Fibroblast of the aortic adventitia (primary cell): ENCODE measurements around the gene RUSC1. TPM values are rescaled to one million over a fixed set of nuclear protein-coding genes. Genes with fewer than 3 reads are reported as not detected.
A peak's percentile ranks its signal among the peaks of the same experiment; 100 is the strongest.

ENCODE experiments used
- DNase-seq: peaks from one replicate; pipeline ENCODE4 v3.0.0-alpha.2; 2010; ENCODE audit warnings: low read depth
- H3K4me3 ChIP-seq: 2 replicates; pipeline ENCODE4 v1.5.1; 2011; ENCODE audit warnings: low read depth, mild to moderate bottlenecking, control low read depth, low read length, moderate library complexity
- CTCF ChIP-seq: IDR thresholded peaks from 2 replicates; pipeline ENCODE4 v1.5.1; 2011; ENCODE audit warnings: mild to moderate bottlenecking, low read length, control low read depth, inconsistent platforms; ENCODE audit not compliant: insufficient read depth
- total RNA-seq: library from RNA; depleted of rRNA; stranded (reverse); fragments of >200 nt; gene quantifications from 2 replicates; pipeline ENCODE4 v1.2.3, GENCODE V29; 2012; ENCODE audit warnings: low replicate concordance

The RUSC1 gene
- total RNA-seq, 1 donor = 23.0 TPM

GRCh38 chr1:155297384-155297783, 23.3 kb upstream of the RUSC1 start:
- no peak overlapping the region for H3K4me3 ChIP-seq
- no peak for DNase-seq
- no peak for TF ChIP-seq CTCF

DNA sequence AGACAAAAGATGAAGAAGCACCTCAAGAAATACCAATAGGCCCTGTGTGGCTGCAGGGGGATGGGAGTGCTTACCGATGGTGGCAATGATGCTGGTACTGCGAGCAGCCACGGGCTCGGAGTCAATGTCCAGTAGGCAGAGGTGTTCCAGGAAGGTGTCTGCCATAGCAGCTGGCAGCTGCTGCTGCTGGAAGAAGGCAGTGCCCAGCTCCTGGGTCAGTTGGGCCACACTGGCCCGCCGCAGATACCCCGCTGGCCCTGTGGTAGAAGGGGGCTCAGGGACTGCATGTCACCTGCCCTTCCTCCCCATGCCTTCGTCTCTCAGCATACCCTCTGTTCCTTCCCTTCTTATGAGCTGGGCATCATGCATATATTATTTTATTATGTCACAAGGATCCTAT, 20.7 kb upstream of the RUSC1 start:
- H3K4me3 ChIP-seq = no peak overlapping the region
- no peak for TF ChIP-seq CTCF
- DNase-seq = no peak

DNA sequence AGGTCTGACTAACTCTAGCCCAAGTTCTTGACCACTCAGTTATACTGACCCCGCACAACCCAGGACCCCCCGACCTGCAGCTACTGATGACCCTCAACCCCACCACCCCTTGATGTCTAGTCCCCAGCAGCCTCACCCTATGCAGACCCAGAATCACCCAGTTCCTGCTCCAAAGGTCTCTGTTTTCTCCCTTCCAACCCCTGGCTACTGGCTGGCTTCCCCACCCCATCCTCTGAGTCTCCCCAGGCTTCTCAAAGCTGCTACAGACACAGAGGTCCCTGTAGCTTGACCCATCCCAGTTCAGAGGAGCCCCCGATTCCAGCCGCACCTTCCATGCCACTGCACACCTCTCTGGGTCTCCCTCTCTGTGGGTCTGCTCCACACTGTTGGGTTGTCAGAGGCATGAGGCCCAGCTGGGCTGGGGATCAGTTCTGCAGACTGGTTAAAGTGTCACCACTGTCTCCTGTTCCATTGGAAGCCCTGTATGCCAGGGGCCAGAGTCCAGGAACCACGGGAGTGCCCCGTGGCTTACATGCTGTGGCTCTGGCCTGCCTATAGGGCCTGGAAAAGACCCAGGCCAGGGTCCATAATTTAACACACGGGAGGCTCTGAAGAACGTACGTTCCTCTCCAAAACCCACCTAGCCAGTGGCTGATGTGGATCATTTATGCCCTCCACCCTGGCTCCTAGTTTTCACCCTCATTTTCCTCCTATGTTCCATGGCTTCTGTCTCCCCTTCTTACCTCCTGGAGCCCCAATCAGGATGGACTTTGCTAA, 20.0 kb upstream of the RUSC1 start:
- DNase-seq = no peak
- TF ChIP-seq CTCF = no peak
- no peak overlapping the region for H3K4me3 ChIP-seq

GRCh38 chr1:155301342-155301841, 19.3 kb upstream of the RUSC1 start, which contains the start of gene PKLR:
Gene PKLR, minus strand, starts transcription at chr1:155301438. Its CDS starts 43 bp downstream, at chr1:155301395.
- no peak within 1 kb of the TSS for H3K4me3 ChIP-seq
- no peak for DNase-seq
- TF ChIP-seq CTCF = no peak

- no peak for TF ChIP-seq CTCF
Measured at GRCh38 chr1:155304558-155305063, 16.1 kb upstream of the RUSC1 start.

DNA sequence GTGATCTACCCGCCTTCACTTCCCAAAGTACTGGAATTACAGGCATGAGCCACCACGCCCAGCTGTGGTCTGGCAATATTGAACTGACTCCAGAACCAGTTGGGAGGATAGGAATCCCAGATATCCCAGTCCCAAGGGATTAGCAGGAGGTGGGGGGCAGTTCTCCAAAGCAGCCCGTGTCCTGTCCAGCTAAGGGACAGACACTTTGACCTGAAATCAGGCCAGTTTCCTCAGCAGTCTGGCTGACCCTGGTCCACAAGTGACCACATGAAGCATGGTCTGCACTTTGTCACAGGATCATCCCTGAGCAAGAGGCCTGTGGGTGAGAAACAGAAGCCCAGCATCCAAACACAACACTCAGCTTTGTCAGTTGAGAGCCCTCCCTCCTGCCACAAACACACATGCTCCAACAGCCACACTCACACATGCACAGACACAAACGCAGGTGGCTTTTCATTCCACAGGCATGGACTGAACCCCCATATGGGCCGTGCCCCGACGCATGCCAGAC, 14.8 kb upstream of the RUSC1 start:
- peak; percentile 69 for DNase-seq
- no peak for TF ChIP-seq CTCF
- H3K4me3 ChIP-seq = no peak overlapping the region

More at GRCh38 chr1:155304558-155305063, 16.1 kb upstream of the RUSC1 start:
- no peak for DNase-seq
- no peak overlapping the region for H3K4me3 ChIP-seq
